GM12864 (cell line): ENCODE measurements around the gene RNF19B.
A peak's percentile ranks its signal among the peaks of the same experiment; 100 is the strongest.

ENCODE experiments used
- DNase-seq: peaks from one replicate; pipeline ENCODE4 v3.0.0-alpha.2; 2011; ENCODE audit warnings: low read depth
- H3K4me3 ChIP-seq: 2 replicates; pipeline ENCODE4 v1.5.1; 2011; ENCODE audit warnings: mild to moderate bottlenecking, low read depth, low read length, control low read depth
- TF ChIP-seq, protein P1 (sequence below): IDR thresholded peaks from 2 replicates; pipeline ENCODE4 v1.5.1; 2011; ENCODE audit warnings: low read depth, mild to moderate bottlenecking, moderate library complexity, low read length, control low read depth, inconsistent platforms; ENCODE audit errors: missing control alignments

The RNF19B gene

DNA sequence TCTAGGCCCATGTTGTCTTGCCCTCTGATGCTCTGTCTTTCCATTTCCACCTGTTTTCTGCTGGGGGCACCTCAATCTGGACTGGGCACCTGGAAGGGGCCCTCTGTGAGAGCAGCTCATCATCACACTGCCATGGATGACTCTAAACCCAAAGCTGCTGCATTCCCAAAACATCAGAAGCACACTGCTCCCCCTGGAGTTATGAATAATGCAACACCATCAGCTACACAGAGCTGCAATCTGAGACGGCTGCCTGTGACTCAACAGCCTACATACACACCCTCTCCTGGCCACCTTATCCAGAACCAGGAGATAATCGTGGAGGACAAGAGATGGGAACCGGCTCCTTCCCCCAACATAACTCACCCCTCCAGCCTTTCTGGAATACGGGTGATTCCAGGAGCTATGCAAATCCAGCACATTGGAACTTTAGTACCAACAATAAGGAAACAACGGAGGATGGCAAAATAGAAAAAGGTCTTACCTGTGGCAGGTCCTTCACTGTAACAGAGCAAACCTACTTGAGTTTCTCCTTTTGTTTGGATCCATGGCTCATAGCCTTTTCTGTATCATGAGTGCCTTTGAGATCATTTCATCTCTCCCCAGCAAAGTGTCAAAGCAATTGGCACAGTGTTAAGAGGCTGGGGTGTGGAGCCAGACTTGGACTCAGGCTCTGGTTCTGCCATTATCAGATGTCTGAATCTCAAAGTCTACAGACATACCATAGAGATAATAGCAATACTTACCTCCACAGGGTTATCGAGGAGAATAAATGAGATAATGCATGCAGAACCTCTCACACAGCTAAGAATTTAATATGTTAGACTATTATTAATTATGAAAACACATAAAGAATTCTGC is 42.8 kb upstream of the RNF19B start:
- DNase-seq = no peak
- no peak overlapping the region for H3K4me3 ChIP-seq
- TF ChIP-seq, protein P1, sequence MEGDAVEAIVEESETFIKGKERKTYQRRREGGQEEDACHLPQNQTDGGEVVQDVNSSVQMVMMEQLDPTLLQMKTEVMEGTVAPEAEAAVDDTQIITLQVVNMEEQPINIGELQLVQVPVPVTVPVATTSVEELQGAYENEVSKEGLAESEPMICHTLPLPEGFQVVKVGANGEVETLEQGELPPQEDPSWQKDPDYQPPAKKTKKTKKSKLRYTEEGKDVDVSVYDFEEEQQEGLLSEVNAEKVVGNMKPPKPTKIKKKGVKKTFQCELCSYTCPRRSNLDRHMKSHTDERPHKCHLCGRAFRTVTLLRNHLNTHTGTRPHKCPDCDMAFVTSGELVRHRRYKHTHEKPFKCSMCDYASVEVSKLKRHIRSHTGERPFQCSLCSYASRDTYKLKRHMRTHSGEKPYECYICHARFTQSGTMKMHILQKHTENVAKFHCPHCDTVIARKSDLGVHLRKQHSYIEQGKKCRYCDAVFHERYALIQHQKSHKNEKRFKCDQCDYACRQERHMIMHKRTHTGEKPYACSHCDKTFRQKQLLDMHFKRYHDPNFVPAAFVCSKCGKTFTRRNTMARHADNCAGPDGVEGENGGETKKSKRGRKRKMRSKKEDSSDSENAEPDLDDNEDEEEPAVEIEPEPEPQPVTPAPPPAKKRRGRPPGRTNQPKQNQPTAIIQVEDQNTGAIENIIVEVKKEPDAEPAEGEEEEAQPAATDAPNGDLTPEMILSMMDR = peak; percentile 25

DNA sequence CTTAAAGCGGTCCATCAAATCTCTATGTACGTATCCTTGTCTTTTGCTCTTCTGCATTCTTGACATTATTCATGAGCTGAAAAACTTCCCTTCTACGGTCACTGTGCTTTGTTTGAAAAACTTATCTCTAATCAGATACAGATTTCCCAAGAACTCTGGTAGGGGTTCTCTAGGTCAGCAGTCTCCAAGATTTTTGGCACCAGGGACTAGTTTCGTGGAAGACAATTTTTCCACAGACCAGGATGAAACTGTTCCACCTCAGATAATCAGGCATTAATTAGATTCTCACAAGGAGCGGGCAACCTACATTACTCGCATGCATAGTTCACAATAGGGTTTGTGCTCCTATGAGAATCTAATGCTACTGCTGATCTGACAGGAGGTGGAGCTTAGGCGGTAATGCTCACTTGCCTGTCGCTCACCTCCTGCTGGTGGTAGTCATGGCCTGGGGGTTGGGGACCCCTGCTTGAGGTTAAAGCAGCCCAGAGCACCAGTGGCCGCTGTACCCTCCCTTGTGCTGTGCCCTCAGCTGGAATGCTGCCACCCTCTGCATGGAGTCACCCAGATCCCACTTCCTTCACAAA is 41.3 kb upstream of the RNF19B start:
- no peak overlapping the region for H3K4me3 ChIP-seq
- TF ChIP-seq, protein P1 = no peak
- DNase-seq = no peak

DNA sequence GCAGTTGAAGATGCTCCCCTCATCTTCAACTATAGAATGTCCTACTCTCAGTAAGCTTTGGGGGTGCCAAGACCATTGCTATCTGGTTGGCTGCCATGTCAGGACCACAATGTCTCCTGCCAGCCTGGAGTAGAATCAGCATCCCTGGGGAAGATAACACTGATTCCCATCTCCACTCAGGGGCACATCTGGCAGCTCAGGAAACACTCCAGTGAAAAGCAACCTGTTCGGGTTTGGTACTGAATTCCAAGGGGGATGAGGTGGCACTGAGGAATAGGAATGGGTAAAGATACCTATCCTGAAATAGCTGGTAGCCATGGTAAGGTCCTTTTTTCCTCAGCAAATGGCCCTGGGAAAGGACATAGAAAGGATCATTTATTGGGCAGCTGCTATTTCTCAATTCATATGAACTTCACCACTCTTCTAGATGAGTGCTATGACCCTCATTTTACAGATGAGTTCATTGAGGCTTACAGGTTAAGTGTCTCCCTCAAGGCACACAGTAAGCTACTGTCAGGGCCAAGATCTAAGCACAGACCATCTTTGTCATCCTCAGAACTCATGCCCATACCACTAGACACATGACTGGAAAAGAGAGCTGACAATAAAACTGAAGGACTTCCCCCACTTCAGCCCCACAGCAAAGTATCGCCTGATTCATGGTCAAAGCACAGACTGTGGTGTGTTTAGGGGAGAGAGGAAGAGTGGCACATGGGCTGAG is 40.7 kb upstream of the RNF19B start:
- TF ChIP-seq, protein P1 = no peak
- DNase-seq = no peak
- no peak overlapping the region for H3K4me3 ChIP-seq

DNA sequence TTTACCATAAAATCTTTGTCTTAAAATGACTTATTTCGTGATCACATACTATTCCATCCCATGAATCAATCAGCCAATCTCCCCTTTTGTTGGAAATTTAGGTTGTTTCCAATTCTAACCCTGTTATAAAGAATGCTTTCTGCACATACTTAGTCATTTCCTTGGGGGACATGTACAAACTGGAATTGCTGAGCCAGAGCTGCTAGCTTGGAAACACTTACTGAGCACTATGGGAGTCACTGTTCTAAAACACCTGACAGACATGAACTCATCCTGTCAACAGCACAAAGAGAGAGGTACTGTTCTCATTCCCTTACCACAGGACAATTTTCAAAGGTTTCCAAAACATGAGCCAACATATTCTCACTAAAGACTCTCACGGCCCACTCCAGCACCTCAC is 40.0 kb upstream of the RNF19B start:
- no peak overlapping the region for H3K4me3 ChIP-seq
- DNase-seq = no peak
- TF ChIP-seq, protein P1 = no peak

DNA sequence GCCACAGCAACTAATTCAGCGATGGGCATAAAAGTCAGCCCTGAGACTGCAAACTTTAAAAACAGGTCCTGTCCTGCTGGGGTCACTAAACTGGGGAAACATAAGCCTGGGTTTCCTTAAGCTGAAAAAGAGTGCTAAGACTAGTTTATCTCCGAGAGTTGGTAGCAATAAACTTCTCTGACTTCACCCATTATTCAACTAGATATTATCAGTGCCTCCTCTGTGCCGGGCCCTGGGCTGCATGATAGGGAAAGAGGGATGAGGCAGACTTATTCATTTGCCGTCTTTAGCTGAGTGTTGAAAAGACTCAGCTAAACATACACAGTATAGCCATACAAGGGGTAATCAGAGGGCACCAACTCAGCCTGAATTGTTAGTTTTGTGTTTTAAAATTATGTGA is 39.0 kb upstream of the RNF19B start:
- H3K4me3 ChIP-seq = no peak overlapping the region
- DNase-seq = no peak
- TF ChIP-seq, protein P1 = no peak

DNA sequence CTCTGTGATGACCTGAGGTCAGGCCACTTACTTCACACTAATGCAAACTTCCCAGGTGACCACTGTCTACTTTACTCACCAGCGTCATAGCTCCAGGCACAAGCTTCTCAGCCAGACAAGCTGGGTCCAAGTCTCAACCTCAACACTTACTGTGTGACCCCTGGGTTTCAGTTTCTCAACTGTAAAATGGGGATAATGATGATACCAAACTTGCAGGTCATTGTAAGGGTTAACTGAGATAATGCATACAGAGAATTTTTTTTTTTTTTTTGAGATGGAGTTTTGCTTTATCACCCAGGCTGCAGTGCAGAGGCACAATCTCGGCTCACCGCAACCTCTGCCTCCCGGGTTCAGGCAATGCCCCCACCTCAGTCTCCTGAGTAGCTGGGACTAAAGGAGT is 37.4 kb upstream of the RNF19B start:
- H3K4me3 ChIP-seq = no peak overlapping the region
- no peak for DNase-seq
- TF ChIP-seq, protein P1 = no peak
